ENCODE data around the gene MPHOSPH9. TPM values are rescaled to one million over a fixed set of nuclear protein-coding genes. Genes with fewer than 3 reads are reported as not detected.
A peak's percentile ranks its signal among the peaks of the same experiment; 100 is the strongest.

MPHOSPH9 gene
- total RNA-seq, 6 experiments from 2014 or later, result 20.7 to 28.6 (median 24.4) TPM

DNA sequence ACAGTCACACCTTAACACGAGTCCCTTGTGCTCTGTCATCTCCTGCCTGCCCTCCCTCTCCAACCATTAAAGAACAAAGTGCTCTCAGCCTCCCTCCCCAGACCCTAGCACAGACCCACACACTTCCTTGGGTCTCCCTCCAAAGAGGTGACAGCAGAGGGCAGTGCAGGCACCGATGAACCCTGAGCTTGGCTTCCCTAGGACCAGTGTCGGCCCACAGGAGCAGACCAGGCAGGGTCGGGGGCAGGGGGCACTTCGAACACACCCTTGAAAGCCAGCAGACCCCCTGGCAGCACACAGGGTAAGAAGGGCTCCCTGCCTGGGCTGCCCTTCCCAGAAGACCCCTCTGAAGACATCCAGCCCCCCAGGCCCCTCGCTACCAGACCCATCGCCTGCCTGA, 31.7 kb upstream of the MPHOSPH9 start:
- H3K36me3 Mint-ChIP-seq (ENCODE audit: low read depth), result peaks cover 18% of the 10 kb centered on the region
- H3K27me3 Mint-ChIP-seq (ENCODE audit: insufficient read depth), result no peaks in the 10 kb centered on the region
- H3K27ac Mint-ChIP-seq, result peak overlapping the region; percentile 17; the same call in 1 of the 2 replicates
- DNase-seq, result no peak
- TF ChIP-seq CTCF (IDR thresholded peaks at IDR 0.05), result peak; percentile 19; the same call in 1 of the 2 replicates
- no peaks in the 10 kb centered on the region for H3K9me3 Mint-ChIP-seq
- peaks cover 21% of the 10 kb centered on the region for H3K4me1 Mint-ChIP-seq (ENCODE audit: low read depth)
- H3K4me3 Mint-ChIP-seq, result no peak overlapping the region

DNA sequence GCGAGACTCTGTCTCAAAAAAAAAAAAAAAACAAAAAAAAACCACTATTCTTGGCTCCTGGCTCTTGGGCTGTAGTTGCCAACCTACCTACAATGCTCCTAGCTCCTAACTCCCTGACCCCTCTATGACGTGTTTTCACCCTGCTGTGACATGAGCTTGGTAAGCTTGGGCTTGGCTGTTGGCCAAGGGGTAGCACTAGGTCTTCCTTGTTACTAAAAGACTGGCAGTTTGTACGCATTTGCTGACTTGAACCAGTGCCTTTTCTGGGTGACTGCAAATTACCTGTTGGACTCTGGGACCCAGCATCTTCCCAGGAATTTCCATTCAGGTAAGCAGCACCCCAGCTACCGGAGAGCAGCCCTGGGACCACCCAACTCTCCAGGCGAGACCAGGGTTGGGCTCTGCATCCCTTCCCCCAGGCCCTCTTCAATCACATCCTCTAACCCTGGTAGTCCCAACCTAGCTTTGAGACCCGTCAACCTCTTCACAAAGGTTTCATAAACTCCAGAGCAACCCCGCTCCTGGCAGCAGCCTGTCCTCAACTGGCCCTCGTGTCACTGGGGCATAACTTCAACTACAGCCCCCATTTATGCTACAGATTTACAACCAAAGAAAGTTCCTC, 30.4 kb upstream of the MPHOSPH9 start:
- no peak for TF ChIP-seq CTCF (IDR thresholded peaks at IDR 0.05)
- H3K4me3 Mint-ChIP-seq, result no peak overlapping the region
- H3K9me3 Mint-ChIP-seq, result no peaks in the 10 kb centered on the region

GRCh38 chr12:123261196-123261595, 28.3 kb upstream of the MPHOSPH9 start:
- Mint-ChIP-seq H3K4me1 (ENCODE audit: low read depth) (peaks cover 8% of the 10 kb centered on the region), H3K27ac (no peak overlapping the region), H3K36me3 (ENCODE audit: low read depth) (peaks cover 29% of the 10 kb centered on the region), H3K27me3 (ENCODE audit: insufficient read depth) (no peaks in the 10 kb centered on the region; the same call in 1 of the 2 replicates), H3K4me3 (no peak overlapping the region), H3K9me3 (no peaks in the 10 kb centered on the region)
- no peak for TF ChIP-seq CTCF (IDR thresholded peaks at IDR 0.05)
- no peak for DNase-seq

More for the DNA sequence above, 30.4 kb upstream of the MPHOSPH9 start:
- DNase-seq, result no peak
- H3K27me3 Mint-ChIP-seq (ENCODE audit: insufficient read depth), result no peaks in the 10 kb centered on the region
- peaks cover 10% of the 10 kb centered on the region for H3K4me1 Mint-ChIP-seq (ENCODE audit: low read depth)
- peaks cover 24% of the 10 kb centered on the region for H3K36me3 Mint-ChIP-seq (ENCODE audit: low read depth)
- no peak overlapping the region for H3K27ac Mint-ChIP-seq

GRCh38 chr12:123260081-123260480, 27.1 kb upstream of the MPHOSPH9 start:
- H3K27ac Mint-ChIP-seq, result no peak overlapping the region; the same call in 1 of the 2 replicates
- peaks cover 29% of the 10 kb centered on the region for H3K36me3 Mint-ChIP-seq (ENCODE audit: low read depth)
- no peak for DNase-seq
- peaks cover 12% of the 10 kb centered on the region for H3K4me1 Mint-ChIP-seq (ENCODE audit: low read depth)
- H3K9me3 Mint-ChIP-seq, result no peaks in the 10 kb centered on the region
- no peak overlapping the region for H3K4me3 Mint-ChIP-seq
- no peaks in the 10 kb centered on the region; the same call in 1 of the 2 replicates for H3K27me3 Mint-ChIP-seq (ENCODE audit: insufficient read depth)
- no peak for TF ChIP-seq CTCF (IDR thresholded peaks at IDR 0.05)

GRCh38 chr12:123258593-123258992, 25.7 kb upstream of the MPHOSPH9 start:
- Mint-ChIP-seq H3K27me3 (ENCODE audit: insufficient read depth) (no peaks in the 10 kb centered on the region; the same call in 1 of the 2 replicates), H3K27ac (no peak overlapping the region), H3K9me3 (no peaks in the 10 kb centered on the region), H3K4me3 (no peak overlapping the region), H3K36me3 (ENCODE audit: low read depth) (peaks cover 26% of the 10 kb centered on the region), H3K4me1 (ENCODE audit: low read depth) (peaks cover 12% of the 10 kb centered on the region)
- no peak for TF ChIP-seq CTCF (IDR thresholded peaks at IDR 0.05)
- DNase-seq, result no peak

Measured in HFFc6 (cell line).